Trophoblast cell (in vitro differentiated cells and primary cell): Measurements from ENCODE around the gene FAM13A.

Source experiments
- DNase-seq, 2 donors: peaks; one replicate each; pipeline ENCODE4 v3.0.0-alpha.2; 2016
- H2AFZ ChIP-seq: 2 replicates; pipeline ENCODE4 v1.6.1; 2013; ENCODE audit warnings: low read length, moderate library complexity, mild to moderate bottlenecking; ENCODE audit not compliant: insufficient read depth, poor library complexity
- H2AK5ac ChIP-seq: 2 replicates; pipeline ENCODE4 v1.6.1; 2013; ENCODE audit warnings: mild to moderate bottlenecking, low read length
- H2BK120ac ChIP-seq: 2 replicates; pipeline ENCODE4 v1.6.1; 2013; ENCODE audit warnings: low read length, mild to moderate bottlenecking, moderate library complexity; ENCODE audit not compliant: insufficient read depth, poor library complexity
- H2BK12ac ChIP-seq: 2 replicates; pipeline ENCODE4 v1.6.1; 2013; ENCODE audit warnings: mild to moderate bottlenecking, low read length, moderate library complexity
- H2BK5ac ChIP-seq: 2 replicates; pipeline ENCODE4 v1.6.1; 2013; ENCODE audit warnings: low read length, low read depth, moderate library complexity, mild to moderate bottlenecking; ENCODE audit not compliant: poor library complexity
- H3K14ac ChIP-seq: 2 replicates; pipeline ENCODE4 v1.6.1; 2013; ENCODE audit warnings: mild to moderate bottlenecking, low read length
- H3K18ac ChIP-seq: 2 replicates; pipeline ENCODE4 v1.6.1; 2013; ENCODE audit warnings: mild to moderate bottlenecking, low read length
- H3K23ac ChIP-seq: 2 replicates; pipeline ENCODE4 v1.6.1; 2013; ENCODE audit warnings: low read length
- H3K27ac ChIP-seq: 2 replicates; pipeline ENCODE4 v1.5.1; 2013; ENCODE audit warnings: low read depth, mild to moderate bottlenecking, inconsistent platforms, low read length, moderate library complexity
- H3K27me3 ChIP-seq: 2 replicates; pipeline ENCODE4 v1.6.1; 2013; ENCODE audit warnings: inconsistent platforms, mild to moderate bottlenecking, low read length, moderate library complexity; ENCODE audit not compliant: insufficient read depth
- H3K36me3 ChIP-seq, 2 experiments: 1 replicate in 1 of 2; 2 replicates in 1 of 2; pipeline ENCODE4 v1.6.1; 2013; ENCODE audit warnings: low read length in 2 of 2, mild to moderate bottlenecking in 2 of 2, moderate library complexity in 1 of 2; ENCODE audit not compliant: insufficient read depth in 2 of 2, control insufficient read depth in 1 of 2
- H3K4ac ChIP-seq: 2 replicates; pipeline ENCODE4 v1.6.1; 2013; ENCODE audit warnings: low read depth, mild to moderate bottlenecking, low read length, moderate library complexity
- H3K4me1 ChIP-seq, 2 experiments: 1 replicate in 1 of 2; 2 replicates in 1 of 2; pipeline ENCODE4 v1.6.1; 2013; ENCODE audit warnings: low read length in 2 of 2, mild to moderate bottlenecking in 2 of 2, moderate library complexity in 1 of 2; ENCODE audit not compliant: insufficient read depth in 2 of 2, control insufficient read depth in 1 of 2
- H3K4me2 ChIP-seq: 2 replicates; pipeline ENCODE4 v1.6.1; 2013; ENCODE audit warnings: inconsistent platforms, mild to moderate bottlenecking, low read length, moderate library complexity
- H3K4me3 ChIP-seq: 2 replicates; pipeline ENCODE4 v1.5.1; 2013; ENCODE audit warnings: mild to moderate bottlenecking, low read depth, low read length, inconsistent platforms
- H3K79me1 ChIP-seq: one replicate; pipeline ENCODE4 v1.6.1; 2013; ENCODE audit warnings: low read length
- H3K79me2 ChIP-seq: 2 replicates; pipeline ENCODE4 v1.6.1; 2013; ENCODE audit warnings: low read length, mild to moderate bottlenecking; ENCODE audit not compliant: control insufficient read depth, insufficient read depth, poor library complexity
- H3K9ac ChIP-seq: 2 replicates; pipeline ENCODE4 v1.6.1; 2013; ENCODE audit warnings: mild to moderate bottlenecking, low read length
- H3K9me3 ChIP-seq: 2 replicates; pipeline ENCODE4 v1.6.1; 2013; ENCODE audit warnings: low read depth, mild to moderate bottlenecking, control low read depth, inconsistent platforms, low read length; ENCODE audit not compliant: insufficient read depth
- H4K12ac ChIP-seq: 2 replicates; pipeline ENCODE4 v1.6.1; 2013; ENCODE audit warnings: low read depth, mild to moderate bottlenecking, low read length, moderate library complexity
- H4K8ac ChIP-seq: 2 replicates; pipeline ENCODE4 v1.6.1; 2013; ENCODE audit warnings: low read depth, mild to moderate bottlenecking, low read length, moderate library complexity
- H4K91ac ChIP-seq: one replicate; pipeline ENCODE4 v1.6.1; 2013; ENCODE audit warnings: low read depth, mild to moderate bottlenecking, low read length, moderate library complexity
- whole genome bisulfite sequencing: extraction: QIAGEN DNeasy Blood & Tissue Kit; methylation state at CpG from one replicate; pipeline ENCODE4 v1.1.7; 2013; ENCODE audit warnings: missing lambda C conversion rate; ENCODE audit not compliant: insufficient read length, insufficient coverage; ENCODE audit errors: extremely low coverage; 5-methylcytosine and 5-hydroxymethylcytosine counted together

FAM13A gene

DNA sequence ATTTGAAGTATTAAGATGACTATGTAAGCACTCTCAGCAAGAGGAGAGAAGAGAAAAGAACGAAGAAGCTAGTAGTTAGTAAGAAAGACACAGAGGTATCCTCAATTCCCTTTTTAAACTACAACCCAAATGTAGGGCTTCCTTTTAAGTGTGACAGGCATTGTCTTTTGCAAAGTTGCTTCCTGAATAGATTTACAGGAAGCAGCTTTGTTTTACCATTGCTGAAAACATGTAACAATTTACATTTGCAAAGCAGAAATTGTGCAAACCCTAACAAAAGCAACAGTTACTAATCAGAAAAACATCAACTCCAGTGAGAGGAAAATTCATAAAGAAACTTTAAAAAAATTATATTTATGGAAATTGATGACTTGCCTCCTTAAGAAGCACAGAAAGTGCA is 96.4 kb downstream of the FAM13A start:
- WGBS: no CpG with 5 or more reads among the region's 1 CpG

DNA sequence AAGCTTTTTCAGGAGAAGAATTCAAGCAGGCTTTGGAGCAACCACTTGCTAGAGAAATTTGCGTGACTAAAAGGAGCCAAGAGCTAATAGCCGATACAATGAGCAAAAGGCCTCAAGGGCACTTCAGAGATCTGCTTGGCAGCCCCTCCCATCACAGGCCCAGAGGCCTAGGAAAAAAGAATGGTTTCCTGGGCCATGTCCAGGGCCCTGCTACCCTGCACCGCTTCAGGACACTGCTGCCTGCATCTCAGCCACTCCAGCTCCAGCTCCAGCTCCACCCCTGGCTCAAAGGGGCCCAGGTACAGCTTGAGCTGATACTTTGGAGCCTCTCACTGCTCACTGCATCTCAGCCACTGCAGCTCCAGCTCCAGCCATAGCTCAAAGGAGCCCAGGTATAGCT is 98.9 kb downstream of the FAM13A start:
- Histone ChIP-seq H4K8ac (no peak overlapping the region), H2BK5ac (no peak overlapping the region), H2AK5ac (no peak overlapping the region), H4K12ac (no peak overlapping the region), H2BK120ac (no peak overlapping the region), H3K4ac (no peak overlapping the region), H3K14ac (no peak overlapping the region), H4K91ac (no peak overlapping the region), H3K4me2 (no peak overlapping the region), H3K27me3 (no peaks in the 10 kb centered on the region), H3K79me1 (no peaks in the 10 kb centered on the region), H3K9ac (no peak overlapping the region), H2AFZ (no peak overlapping the region), H3K4me3 (no peak overlapping the region), H3K4me1 (no peaks in the 10 kb centered on the region), H3K36me3 (no peaks in the 10 kb centered on the region), H3K79me2 (no peaks in the 10 kb centered on the region), H3K27ac (no peak overlapping the region), H2BK12ac (no peak overlapping the region), H3K23ac (no peak overlapping the region), H3K18ac (no peak overlapping the region), H3K9me3 (no peaks in the 10 kb centered on the region)
- no peak for DNase-seq
- no CpG with 5 or more reads among the region's 3 CpGs for WGBS

More for the DNA sequence above, 96.4 kb downstream of the FAM13A start:
- Histone ChIP-seq H3K4me3 (no peak overlapping the region), H3K27ac (no peak overlapping the region), H2BK120ac (no peak overlapping the region), H3K79me2 (no peaks in the 10 kb centered on the region), H3K4me1 (no peaks in the 10 kb centered on the region), H3K79me1 (no peaks in the 10 kb centered on the region), H2AK5ac (no peak overlapping the region), H2BK12ac (no peak overlapping the region), H4K8ac (no peak overlapping the region), H2BK5ac (no peak overlapping the region), H3K14ac (no peak overlapping the region), H3K36me3 (no peaks in the 10 kb centered on the region), H4K91ac (no peak overlapping the region), H3K27me3 (no peaks in the 10 kb centered on the region), H2AFZ (no peak overlapping the region), H3K4ac (no peak overlapping the region), H3K9me3 (no peaks in the 10 kb centered on the region), H3K9ac (no peak overlapping the region), H3K18ac (no peak overlapping the region), H3K23ac (no peak overlapping the region), H4K12ac (no peak overlapping the region), H3K4me2 (no peak overlapping the region)
- no peak for DNase-seq

DNA sequence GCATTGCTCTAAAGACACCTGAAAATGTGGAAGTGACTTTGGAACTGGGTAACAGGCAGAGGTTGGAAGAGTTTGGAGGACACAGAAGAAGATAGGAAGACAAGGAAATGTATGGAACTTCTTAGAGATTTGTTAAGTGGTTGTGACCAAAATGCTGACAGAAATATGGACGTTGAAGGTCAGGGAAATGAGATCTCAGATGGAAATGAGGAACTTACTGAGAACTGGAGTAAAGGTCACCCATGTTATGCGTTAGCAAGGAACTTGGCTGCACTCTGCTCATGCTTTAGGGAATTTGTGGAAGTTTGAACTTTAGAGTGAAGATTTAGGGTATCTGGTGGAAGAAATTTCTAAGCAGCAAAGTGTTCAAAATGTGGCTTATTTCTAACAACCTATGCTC is 99.4 kb downstream of the FAM13A start:
- H2AFZ ChIP-seq: no peak overlapping the region
- H3K4me2 ChIP-seq: no peak overlapping the region
- DNase-seq: peak in 1 of 2 donors; percentile 22
- no peak overlapping the region for H4K8ac ChIP-seq
- no peaks in the 10 kb centered on the region for H3K79me2 ChIP-seq
- no peaks in the 10 kb centered on the region for H3K79me1 ChIP-seq
- H3K36me3 ChIP-seq: no peaks in the 10 kb centered on the region
- H2BK12ac ChIP-seq: no peak overlapping the region
- H3K4me1 ChIP-seq: no peaks in the 10 kb centered on the region
- no peak overlapping the region for H3K9ac ChIP-seq
- no peak overlapping the region for H3K4me3 ChIP-seq
- H3K27me3 ChIP-seq: no peaks in the 10 kb centered on the region
- no peaks in the 10 kb centered on the region for H3K9me3 ChIP-seq
- H3K18ac ChIP-seq: no peak overlapping the region
- no peak overlapping the region for H3K23ac ChIP-seq
- H3K4ac ChIP-seq: no peak overlapping the region
- no peak overlapping the region for H4K91ac ChIP-seq
- no CpG with 5 or more reads among the region's 2 CpGs for WGBS
- H2BK5ac ChIP-seq: no peak overlapping the region
- no peak overlapping the region for H3K27ac ChIP-seq
- H3K14ac ChIP-seq: no peak overlapping the region
- H4K12ac ChIP-seq: no peak overlapping the region
- H2BK120ac ChIP-seq: no peak overlapping the region
- no peak overlapping the region for H2AK5ac ChIP-seq

DNA sequence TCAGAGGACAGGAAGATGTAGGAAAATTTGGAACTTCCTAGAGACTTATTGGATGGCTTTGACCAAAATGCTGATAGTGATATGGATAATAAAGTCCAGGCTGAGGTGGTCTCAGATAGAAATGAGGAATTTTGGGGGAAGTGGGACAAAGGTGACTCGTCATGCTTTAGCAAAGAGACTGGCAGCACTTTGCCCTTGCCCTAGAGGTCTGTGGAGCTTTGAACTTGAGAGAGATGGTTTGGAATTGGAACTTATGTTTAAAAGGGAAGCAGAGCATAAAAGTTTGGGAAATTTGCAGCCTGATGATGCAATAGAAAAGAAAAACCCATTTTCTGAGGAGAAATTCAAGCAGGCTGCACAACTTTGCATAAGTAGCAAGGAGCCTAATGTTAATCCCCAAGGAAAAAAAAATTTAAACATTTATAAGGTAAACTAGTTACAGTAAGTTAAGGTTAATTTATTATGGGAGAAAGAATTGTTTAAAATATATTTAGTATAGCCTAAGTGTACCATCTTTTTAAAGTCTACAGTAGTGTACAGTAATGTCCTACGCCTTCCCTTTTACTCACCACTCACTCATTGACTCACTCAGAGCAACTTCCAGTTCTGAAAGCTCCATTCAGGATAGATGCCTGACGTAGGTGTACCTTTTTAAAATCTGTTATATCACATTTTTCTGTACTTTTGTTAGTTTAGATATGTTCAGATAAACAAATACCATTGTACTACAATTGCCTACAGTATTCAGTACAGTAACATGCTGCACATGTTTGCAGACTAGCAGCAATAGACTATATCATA is 101.2 kb downstream of the FAM13A start:
- Histone ChIP-seq H3K9me3 (no peaks in the 10 kb centered on the region), H3K4me1 (no peaks in the 10 kb centered on the region), H2BK12ac (no peak overlapping the region), H4K8ac (no peak overlapping the region), H3K18ac (no peak overlapping the region), H3K27ac (no peak overlapping the region), H4K12ac (no peak overlapping the region), H4K91ac (no peak overlapping the region), H3K4ac (no peak overlapping the region), H3K79me1 (no peaks in the 10 kb centered on the region), H3K23ac (no peak overlapping the region), H2BK5ac (no peak overlapping the region), H3K9ac (no peak overlapping the region), H2BK120ac (no peak overlapping the region), H3K27me3 (no peaks in the 10 kb centered on the region), H3K14ac (no peak overlapping the region), H2AK5ac (no peak overlapping the region), H3K4me2 (no peak overlapping the region), H3K4me3 (no peak overlapping the region), H2AFZ (no peak overlapping the region), H3K79me2 (no peaks in the 10 kb centered on the region), H3K36me3 (no peaks in the 10 kb centered on the region)
- no CpG with 5 or more reads among the region's 3 CpGs for WGBS
- peak in 1 of 2 donors; percentile 66 for DNase-seq
